ENCODE data around the gene CAPZB. TPM values are rescaled to one million over a fixed set of nuclear protein-coding genes. Genes with fewer than 3 reads are reported as not detected.

Gene CAPZB
- total RNA-seq, 1 experiment from 2014 or later, result 99.7 TPM

DNA sequence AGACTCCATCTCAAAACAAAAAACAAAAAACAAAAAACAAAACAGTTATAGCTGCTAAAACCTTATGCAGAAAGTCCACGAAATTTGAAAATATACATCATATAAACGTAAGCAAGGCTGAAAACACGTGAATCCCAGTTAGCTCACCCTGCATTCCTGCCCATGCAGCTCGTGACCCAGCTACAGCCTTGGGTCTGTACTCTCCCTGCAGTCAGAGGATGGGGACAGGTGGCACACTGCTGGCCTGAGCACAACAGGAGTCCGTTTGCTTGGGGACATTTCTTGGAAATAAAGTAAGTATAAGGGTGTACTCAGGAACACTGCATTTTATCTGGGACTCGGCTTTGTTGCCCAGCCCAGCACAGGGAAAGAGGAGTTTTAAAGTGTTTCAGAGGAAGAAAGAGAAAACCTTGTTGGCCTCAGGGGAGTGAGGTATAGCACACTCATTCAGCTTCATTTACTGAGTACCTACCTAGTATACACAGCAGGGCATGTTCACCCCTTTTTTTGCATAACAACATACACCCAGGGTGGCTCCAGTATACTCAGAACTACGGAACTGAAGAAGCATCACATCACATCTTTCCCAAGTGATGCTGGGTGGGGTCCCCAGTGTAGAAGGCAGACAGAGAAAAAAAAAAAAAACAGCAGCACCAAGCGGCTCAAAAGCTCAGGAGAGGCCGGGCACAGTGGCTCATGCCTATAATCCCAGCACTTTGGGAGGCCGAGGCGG, 44.1 kb downstream of the CAPZB start:
- Histone ChIP-seq H3K27ac (no peak overlapping the region), H3K4me3 (no peak overlapping the region), H3K4me1 (peaks cover 28% of the 10 kb centered on the region), H3K36me3 (peaks cover 3% of the 10 kb centered on the region; the same call in 1 of the 2 replicates), H3K9me3 (replicated peaks) (no peaks in the 10 kb centered on the region), H3K27me3 (no peaks in the 10 kb centered on the region)
- no peak for DNase-seq

DNA sequence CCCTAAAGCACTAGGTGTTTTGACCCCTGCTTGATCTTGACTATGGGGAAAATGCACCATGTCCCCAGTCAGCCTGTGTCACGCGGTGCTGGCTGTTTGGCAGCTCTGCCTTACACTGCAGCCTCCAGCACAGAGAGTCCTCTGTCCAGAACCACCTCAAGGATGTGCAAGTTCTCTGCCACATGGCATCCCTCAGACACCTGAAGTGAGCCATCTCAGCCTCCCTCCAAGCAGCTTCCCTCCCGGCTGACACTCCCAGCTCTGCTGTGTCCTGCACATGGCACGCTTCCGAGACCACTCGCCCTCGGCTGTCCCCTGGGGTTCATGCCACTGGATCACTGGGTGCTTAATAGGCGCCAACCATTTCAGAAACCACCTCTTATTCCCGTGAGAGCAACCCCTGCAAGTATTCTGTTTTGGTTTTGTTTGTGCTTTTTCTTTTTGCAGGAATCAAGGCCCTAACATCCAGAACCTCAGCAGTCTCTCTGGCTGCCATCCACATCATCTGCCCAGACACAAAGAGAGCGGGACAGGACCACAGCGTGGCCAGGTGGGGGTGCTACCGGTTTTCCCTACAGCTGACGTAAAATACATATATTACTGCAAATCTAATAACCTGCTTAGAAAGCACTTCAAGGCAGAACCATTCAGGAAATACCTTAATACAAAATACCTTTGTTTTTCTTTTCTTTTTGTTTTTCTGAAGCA, 45.7 kb downstream of the CAPZB start:
- H3K4me3 ChIP-seq, result no peak overlapping the region
- DNase-seq, result no peak
- peaks cover 3% of the 10 kb centered on the region; the same call in 1 of the 2 replicates for H3K36me3 ChIP-seq
- no peak overlapping the region for H3K27ac ChIP-seq
- no peaks in the 10 kb centered on the region for H3K9me3 ChIP-seq (replicated peaks)
- peaks cover 23% of the 10 kb centered on the region for H3K4me1 ChIP-seq
- no peaks in the 10 kb centered on the region for H3K27me3 ChIP-seq

DNA sequence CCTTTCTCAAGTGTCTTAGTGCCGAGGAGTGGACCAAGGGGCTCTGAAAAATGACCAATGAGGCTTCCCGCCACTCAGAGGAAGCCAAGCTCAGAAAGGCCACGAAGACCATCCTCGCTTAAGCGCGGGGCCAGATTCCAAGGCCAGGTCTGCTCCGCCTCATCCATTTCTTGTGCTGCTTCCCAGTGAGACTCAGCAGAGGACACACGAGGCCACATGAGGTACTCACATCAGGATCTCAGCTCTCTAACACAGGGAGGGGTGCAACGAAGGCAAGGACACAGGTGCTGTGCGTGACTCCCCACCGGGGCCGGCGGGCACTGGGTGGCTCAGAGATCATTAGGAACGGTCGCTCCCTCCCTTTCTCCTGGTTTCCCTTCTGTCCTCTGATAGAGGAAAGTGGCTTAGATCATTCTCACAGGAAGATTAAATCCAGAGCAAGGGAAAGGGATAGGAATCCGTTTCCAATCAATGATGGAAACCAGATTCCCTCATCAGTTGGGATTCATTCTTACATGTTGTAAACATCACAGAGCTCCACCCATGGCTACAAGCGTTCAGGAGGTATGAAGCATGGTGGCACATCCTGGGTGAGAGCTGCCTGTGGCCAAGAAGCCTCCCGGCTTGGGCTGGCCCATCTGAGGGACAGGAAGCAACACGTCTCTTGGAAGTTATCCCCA, 46.7 kb downstream of the CAPZB start:
- Histone ChIP-seq H3K36me3 (peaks cover 3% of the 10 kb centered on the region; the same call in 1 of the 2 replicates), H3K4me1 (peaks cover 28% of the 10 kb centered on the region), H3K27ac (no peak overlapping the region), H3K4me3 (no peak overlapping the region), H3K27me3 (no peaks in the 10 kb centered on the region), H3K9me3 (replicated peaks) (no peaks in the 10 kb centered on the region)
- no peak for DNase-seq

DNA sequence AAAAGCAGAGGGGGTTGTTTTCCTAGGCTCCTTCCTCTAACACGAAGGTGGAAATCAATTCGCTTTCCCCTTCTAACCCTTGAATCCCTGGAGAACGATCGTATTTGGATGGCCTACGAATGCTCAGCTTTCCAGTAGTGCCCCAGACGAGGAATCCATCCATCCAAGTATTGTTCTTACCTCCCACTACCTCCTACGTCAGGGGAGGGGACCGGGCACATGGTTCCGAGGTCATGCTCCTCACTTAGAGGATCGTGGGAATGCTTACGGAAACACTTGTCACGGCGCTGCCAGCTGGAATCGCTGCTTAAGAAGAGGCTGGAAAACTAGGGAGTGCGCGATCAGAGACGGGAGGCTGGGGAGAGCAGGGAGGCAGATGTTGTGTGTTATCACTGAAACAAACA, 47.4 kb downstream of the CAPZB start:
- no peak overlapping the region for H3K27ac ChIP-seq
- no peaks in the 10 kb centered on the region for H3K9me3 ChIP-seq (replicated peaks)
- H3K27me3 ChIP-seq, result no peaks in the 10 kb centered on the region
- DNase-seq, result no peak
- H3K36me3 ChIP-seq, result peaks cover 3% of the 10 kb centered on the region; the same call in 1 of the 2 replicates
- H3K4me1 ChIP-seq, result peaks cover 35% of the 10 kb centered on the region
- no peak overlapping the region for H3K4me3 ChIP-seq

DNA sequence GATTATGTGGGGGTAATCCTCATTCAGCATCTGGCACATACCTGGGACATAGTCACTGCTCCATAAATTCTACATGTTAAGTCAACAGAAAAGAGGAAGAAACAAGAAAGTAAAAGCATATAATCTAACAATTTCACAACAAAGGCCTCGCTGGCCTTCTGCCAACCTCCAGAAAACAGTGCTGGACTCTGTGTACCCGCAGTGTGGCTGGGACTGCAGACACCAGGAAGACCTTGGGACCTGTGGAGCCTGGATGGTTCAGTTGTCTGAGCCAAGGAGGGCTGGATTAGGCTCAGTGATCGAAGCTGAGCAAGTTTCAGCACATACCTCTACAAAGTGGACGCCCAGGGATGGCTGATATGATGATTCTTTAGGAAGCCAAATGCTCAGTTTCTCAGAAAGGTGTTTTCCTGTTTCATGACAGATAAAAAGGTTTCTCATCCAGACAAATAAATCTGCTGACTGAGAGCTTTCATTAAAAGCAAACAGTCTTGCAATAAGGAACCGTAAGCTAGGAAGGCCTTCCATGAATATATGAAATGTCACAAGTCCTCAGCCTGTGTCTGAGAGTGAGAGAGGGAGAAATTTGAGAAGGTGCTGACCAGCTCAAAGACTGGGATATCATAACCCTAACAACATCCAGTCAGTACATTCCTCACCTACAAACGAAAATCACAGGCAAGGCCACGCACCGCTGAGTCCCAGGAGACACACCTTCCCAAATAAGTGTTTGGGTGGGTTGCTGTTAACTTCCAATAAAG, 48.4 kb downstream of the CAPZB start:
- H3K4me3 ChIP-seq, result no peak overlapping the region
- no peaks in the 10 kb centered on the region for H3K9me3 ChIP-seq (replicated peaks)
- H3K27ac ChIP-seq, result no peak overlapping the region
- peaks cover 3% of the 10 kb centered on the region; the same call in 1 of the 2 replicates for H3K36me3 ChIP-seq
- DNase-seq, result peak in 1 of 2 experiments; percentile 42
- peaks cover 33% of the 10 kb centered on the region for H3K4me1 ChIP-seq
- no peaks in the 10 kb centered on the region for H3K27me3 ChIP-seq

DNA sequence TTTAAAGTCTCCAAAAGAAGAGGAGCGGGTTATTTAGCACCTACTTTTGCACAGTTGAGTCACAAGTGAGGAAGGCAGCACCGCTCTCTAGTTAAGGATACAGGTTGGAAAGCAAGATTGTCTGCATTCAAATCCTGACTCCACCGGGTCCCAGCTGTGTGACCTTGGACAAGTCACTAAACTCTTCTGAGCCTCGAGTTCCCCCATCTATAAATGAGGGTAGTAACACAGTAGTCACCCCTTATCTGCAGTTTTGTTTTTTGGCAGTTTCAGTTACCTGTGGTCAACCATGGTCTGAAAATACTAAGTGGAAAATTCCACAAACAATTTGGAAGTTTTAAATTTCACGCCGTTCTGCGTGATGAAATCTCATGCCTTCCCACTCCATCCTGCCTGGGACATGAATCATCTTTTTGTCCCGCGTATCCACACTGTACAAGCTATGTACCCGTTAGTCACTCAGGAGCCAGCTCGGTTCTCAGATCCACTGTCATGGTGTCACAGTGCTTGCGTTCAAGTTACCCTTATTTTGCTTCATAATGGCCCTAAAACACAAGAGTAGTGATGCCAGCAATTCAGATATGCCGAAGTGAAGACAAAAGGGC, 49.4 kb downstream of the CAPZB start:
- Histone ChIP-seq H3K36me3 (peaks cover 3% of the 10 kb centered on the region; the same call in 1 of the 2 replicates), H3K9me3 (replicated peaks) (no peaks in the 10 kb centered on the region), H3K4me1 (peaks cover 33% of the 10 kb centered on the region), H3K27ac (no peak overlapping the region), H3K4me3 (no peak overlapping the region), H3K27me3 (no peaks in the 10 kb centered on the region)
- DNase-seq, result no peak

DNA sequence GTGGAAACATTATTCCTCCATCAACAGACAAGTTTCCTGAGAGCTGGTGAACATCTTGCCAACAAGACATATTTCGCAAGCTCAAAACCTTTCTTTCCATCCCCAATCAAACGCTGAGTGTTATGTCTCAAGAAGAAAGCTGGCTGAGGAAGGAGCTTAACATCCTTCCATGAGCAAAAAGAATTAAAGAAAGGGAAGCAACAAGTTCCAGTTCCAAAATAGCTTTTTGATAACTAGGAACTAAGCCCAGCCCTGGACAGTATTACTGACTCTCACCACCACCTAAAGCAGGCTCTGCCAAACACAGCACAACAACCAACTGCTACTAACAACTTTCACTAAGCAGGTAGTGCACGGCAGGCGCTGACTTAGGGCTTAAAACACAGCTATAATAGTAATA, 50.2 kb downstream of the CAPZB start:
- H3K27me3 ChIP-seq, result no peaks in the 10 kb centered on the region
- no peaks in the 10 kb centered on the region for H3K9me3 ChIP-seq (replicated peaks)
- H3K36me3 ChIP-seq, result peaks cover 3% of the 10 kb centered on the region; the same call in 1 of the 2 replicates
- no peak overlapping the region for H3K27ac ChIP-seq
- H3K4me3 ChIP-seq, result no peak overlapping the region
- peaks cover 33% of the 10 kb centered on the region for H3K4me1 ChIP-seq
- no peak for DNase-seq

DNA sequence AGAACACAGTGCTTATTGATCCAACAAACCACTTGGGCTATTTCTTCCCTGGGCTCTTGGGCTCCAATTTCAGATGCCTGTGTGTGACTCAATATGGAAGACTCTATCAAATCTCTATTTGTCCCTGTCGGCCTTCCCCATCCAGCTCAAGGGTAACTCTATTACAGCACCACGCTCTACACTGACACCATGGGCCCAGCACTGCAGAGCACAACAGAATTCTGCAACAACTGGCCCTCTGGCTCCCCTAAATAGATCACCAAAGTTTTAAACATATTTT, 51.7 kb downstream of the CAPZB start:
- Histone ChIP-seq H3K27me3 (no peaks in the 10 kb centered on the region), H3K27ac (no peak overlapping the region), H3K36me3 (peaks cover 3% of the 10 kb centered on the region; the same call in 1 of the 2 replicates), H3K4me1 (peaks cover 33% of the 10 kb centered on the region), H3K4me3 (no peak overlapping the region), H3K9me3 (replicated peaks) (no peaks in the 10 kb centered on the region)
- no peak for DNase-seq

DNA sequence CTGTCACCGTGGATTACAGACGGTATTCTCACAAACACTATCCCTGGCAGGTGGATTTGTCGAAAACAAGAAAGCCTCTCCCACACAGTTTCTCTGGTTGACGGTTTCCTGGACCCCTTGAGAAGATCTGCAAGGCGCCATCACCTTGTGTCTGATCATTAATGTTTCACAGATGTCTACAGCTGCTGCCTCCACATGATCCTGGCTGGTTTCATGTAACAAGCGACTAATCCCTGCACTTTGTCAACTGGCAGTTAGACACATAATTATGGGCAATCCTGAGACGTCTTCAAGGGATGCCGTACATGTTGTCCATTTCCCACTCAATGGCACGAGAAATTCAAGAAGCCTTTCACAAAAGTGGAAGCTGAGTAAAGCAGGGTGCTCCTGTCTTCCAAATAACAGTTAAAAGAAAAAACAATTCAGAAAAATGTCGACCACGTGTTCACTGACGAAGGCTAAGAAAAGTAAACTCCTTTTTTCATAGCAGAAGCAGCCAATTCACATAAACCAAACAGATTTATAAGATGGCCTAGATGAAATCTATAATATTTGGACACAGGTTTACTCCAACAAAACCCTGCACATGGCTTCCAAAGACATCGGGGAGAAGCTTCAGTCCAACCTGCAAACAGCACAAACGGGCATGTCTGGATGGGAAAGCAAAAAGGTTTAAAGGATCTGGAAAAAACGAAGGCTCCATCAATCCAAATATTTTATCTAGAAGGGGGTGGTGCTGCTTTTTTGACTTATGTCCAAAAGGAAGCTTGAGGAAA, 52.2 kb downstream of the CAPZB start:
- Histone ChIP-seq H3K27ac (no peak overlapping the region), H3K36me3 (peaks cover 3% of the 10 kb centered on the region; the same call in 1 of the 2 replicates), H3K9me3 (replicated peaks) (no peaks in the 10 kb centered on the region), H3K27me3 (no peaks in the 10 kb centered on the region), H3K4me3 (no peak overlapping the region), H3K4me1 (peaks cover 33% of the 10 kb centered on the region)
- peak; percentile 55 to 78 for DNase-seq

DNA sequence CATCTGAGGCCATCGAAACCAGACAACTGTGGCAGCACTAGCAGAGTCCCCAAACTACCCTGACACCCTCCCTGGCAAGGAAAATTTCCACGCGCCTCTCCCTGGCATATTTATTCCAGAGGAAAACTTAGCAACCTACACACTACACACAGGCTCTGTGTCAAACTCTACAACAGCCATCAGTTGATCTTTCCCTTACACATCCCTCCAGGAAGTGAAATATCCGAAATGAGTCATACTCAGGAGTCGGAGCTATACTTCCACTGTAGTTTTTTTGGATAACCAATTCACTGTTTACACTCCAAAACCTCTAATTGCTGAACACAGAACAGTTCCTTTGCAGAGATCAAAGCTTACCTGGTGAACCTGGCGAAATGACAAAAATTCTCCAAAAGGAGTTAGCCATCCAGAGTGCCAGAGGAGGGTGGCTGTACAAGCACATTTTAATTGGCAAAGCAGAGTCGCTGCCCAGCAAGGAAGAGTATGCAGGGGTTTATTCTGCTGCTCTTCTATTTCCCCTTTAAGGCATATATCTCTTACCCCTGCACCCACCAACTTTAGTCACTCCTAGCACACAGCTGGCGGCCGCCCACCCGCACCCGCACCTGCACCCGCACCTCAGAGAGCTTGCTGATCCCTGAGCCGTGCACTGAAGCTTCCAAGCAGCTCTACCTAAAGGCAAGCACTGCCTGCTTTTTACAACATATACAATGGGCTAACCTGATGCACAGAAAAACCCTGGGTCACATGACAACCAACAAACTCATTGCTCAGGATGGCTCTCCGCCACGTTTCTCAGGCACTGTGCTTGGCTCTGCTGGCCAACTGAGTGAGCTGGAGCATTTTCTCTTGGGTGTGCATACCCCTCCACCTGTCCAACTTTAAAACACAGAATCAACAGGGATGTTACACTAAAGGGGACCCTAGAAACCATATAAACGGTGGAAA, 54.9 kb downstream of the CAPZB start:
- no peaks in the 10 kb centered on the region for H3K9me3 ChIP-seq (replicated peaks)
- DNase-seq, result no peak
- H3K36me3 ChIP-seq, result no peaks in the 10 kb centered on the region
- H3K4me1 ChIP-seq, result peaks cover 17% of the 10 kb centered on the region
- no peak overlapping the region for H3K27ac ChIP-seq
- no peak overlapping the region for H3K4me3 ChIP-seq
- no peaks in the 10 kb centered on the region for H3K27me3 ChIP-seq

DNA sequence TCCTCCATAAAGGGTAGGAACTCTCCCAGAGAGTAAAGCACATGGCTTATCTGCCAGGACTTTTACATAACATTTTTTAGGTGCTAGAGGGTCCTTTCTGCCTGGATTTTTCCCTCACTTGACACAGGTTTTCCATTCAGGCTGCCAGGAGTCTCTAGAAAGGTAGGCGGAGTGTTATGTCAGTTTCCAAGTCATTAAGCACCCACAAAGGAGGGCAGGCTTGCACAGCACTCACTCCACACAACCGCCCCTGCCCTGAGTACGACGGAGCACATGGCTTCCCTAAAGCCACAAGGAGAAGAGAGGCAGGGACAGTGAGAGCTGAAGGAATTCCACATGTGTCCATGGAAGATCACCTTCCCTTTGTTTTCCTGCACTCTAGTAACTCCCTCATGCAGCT, 55.7 kb downstream of the CAPZB start:
- Histone ChIP-seq H3K36me3 (no peaks in the 10 kb centered on the region), H3K27ac (no peak overlapping the region), H3K4me1 (peaks cover 17% of the 10 kb centered on the region), H3K9me3 (replicated peaks) (no peaks in the 10 kb centered on the region), H3K27me3 (no peaks in the 10 kb centered on the region), H3K4me3 (no peak overlapping the region)
- DNase-seq, result no peak

DNA sequence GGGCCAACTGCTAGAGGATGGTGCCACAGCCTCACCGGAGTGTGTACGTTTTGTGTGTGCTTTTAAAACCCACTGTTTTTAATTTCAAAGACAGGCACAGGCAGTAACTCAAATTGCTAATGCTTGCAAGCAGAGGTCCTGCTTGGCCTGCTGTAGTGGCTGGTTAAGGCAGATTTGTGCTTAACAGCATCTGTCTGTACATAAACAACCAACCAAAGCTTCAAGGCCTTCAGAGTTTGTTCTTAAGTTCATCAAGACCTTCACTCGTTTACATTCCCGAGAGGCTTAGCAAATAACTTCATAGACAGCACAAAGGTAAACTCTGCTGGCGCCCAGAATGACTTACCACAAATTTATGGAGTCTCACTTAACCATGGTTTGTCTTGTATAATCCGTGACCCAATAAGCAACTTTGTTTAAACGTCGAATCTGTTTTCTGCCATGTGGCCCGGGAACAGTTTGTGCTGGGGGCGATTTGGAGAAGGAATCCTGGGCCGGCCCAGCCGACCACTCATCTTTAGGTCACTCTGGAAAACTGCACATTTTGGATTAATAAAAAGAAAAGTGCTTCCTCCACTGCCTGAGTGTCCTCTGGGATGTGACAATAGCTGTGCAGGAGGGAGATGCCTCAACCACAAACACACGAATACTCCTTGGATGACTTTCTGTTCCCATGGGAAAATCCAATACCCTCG, 58.1 kb downstream of the CAPZB start:
- Histone ChIP-seq H3K4me1 (no peaks in the 10 kb centered on the region; the same call in 1 of the 2 replicates), H3K4me3 (no peak overlapping the region), H3K27ac (no peak overlapping the region), H3K36me3 (no peaks in the 10 kb centered on the region), H3K9me3 (replicated peaks) (no peaks in the 10 kb centered on the region), H3K27me3 (no peaks in the 10 kb centered on the region)
- DNase-seq, result no peak
